Measurements from ENCODE around the gene CXXC5.

CXXC5 gene

GRCh38 chr5:139676406-139676805 lies 28.3 kb downstream of the CXXC5 start:
- Mint-ChIP-seq H3K36me3 (ENCODE audit: low read depth) (peaks cover 20% of the 10 kb centered on the region), H3K9me3 (no peaks in the 10 kb centered on the region), H3K27me3 (ENCODE audit: low read depth, poor library complexity) (no peaks in the 10 kb centered on the region), H3K4me3 (peak overlapping the region; percentile 60), H3K27ac (peak overlapping the region; percentile 99), H3K4me1 (peaks cover 88% of the 10 kb centered on the region)
- no peak for DNase-seq
- no peak for TF ChIP-seq CTCF (IDR thresholded peaks at IDR 0.05)

GRCh38 chr5:139676951-139677735 lies 29.0 kb downstream of the CXXC5 start:
- DNase-seq = peak; percentile 68
- H3K36me3 Mint-ChIP-seq (ENCODE audit: low read depth) = peaks cover 25% of the 10 kb centered on the region
- TF ChIP-seq CTCF (IDR thresholded peaks at IDR 0.05) = no peak
- H3K4me3 Mint-ChIP-seq = peak overlapping the region; percentile 60
- no peaks in the 10 kb centered on the region for H3K27me3 Mint-ChIP-seq (ENCODE audit: low read depth, poor library complexity)
- H3K9me3 Mint-ChIP-seq = no peaks in the 10 kb centered on the region
- H3K27ac Mint-ChIP-seq = peak overlapping the region; percentile 99
- H3K4me1 Mint-ChIP-seq = peaks cover 88% of the 10 kb centered on the region

GRCh38 chr5:139677736-139678613 lies 29.8 kb downstream of the CXXC5 start:
- no peak for TF ChIP-seq CTCF (IDR thresholded peaks at IDR 0.05)
- no peaks in the 10 kb centered on the region for H3K27me3 Mint-ChIP-seq (ENCODE audit: low read depth, poor library complexity)
- H3K9me3 Mint-ChIP-seq = no peaks in the 10 kb centered on the region
- DNase-seq = peak; percentile 67
- H3K4me1 Mint-ChIP-seq = peaks cover 88% of the 10 kb centered on the region
- H3K27ac Mint-ChIP-seq = peak overlapping the region; percentile 98
- peaks cover 33% of the 10 kb centered on the region for H3K36me3 Mint-ChIP-seq (ENCODE audit: low read depth)
- peak overlapping the region; percentile 60 for H3K4me3 Mint-ChIP-seq

DNA sequence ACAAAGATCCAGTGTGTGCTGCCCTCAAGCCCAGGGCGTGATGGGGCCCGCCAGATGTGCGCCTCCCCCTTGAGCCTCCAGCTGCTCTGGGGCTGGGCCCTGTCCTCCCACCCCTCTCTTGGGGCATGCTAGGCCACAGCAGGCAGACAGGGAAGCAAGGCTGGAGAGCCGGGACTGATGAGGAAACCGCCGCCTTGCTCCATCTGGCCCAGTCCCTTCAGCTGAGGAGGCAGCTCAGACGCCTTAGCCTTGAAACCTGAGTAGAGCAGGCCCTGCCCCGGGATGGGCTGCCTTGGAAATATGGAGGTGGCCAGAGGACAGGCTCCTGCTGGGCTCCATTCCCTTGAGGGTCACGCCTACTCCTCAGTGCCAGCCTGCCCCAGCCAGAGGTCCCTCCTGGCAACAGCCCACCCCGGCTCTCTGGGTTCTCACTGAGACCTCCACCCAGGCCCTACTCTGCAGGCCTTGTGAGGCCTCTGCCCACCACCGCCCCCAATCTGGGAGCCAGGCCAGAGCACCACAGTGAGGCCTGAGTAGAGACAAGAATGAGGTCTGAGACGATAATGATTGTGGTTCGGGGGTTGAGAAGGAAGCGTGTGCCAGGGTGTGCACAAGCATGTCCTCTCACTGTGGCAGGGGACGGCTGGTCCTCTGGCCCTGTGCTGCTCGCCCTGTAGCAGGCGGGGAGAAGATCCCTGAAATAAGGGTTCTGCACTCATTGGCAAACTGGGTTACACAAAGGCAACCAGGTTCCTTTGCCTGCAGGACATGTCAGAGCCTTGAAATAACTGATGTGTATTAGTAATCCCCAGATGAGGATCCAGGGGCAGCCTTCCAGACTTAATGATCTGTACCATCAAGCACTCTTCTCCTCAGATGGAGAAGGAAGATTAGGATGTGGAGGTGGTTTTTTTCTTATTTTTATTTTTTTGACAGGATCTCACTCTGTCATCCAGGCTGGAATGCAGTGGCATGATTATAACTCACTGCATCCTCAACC lies 30.9 kb downstream of the CXXC5 start:
- TF ChIP-seq CTCF (IDR thresholded peaks at IDR 0.05) = no peak
- H3K27ac Mint-ChIP-seq = peak overlapping the region; percentile 72
- peaks cover 44% of the 10 kb centered on the region for H3K36me3 Mint-ChIP-seq (ENCODE audit: low read depth)
- H3K9me3 Mint-ChIP-seq = no peaks in the 10 kb centered on the region
- peaks cover 88% of the 10 kb centered on the region for H3K4me1 Mint-ChIP-seq
- no peaks in the 10 kb centered on the region for H3K27me3 Mint-ChIP-seq (ENCODE audit: low read depth, poor library complexity)
- H3K4me3 Mint-ChIP-seq = no peak overlapping the region
- DNase-seq = no peak

- DNase-seq = no peak
- Mint-ChIP-seq H3K4me1 (peaks cover 83% of the 10 kb centered on the region), H3K27ac (no peak overlapping the region), H3K36me3 (ENCODE audit: low read depth) (peaks cover 43% of the 10 kb centered on the region), H3K4me3 (no peak overlapping the region), H3K27me3 (ENCODE audit: low read depth, poor library complexity) (no peaks in the 10 kb centered on the region), H3K9me3 (no peaks in the 10 kb centered on the region)
- no peak for TF ChIP-seq CTCF (IDR thresholded peaks at IDR 0.05)
Observed at GRCh38 chr5:139680368-139681111, 32.4 kb downstream of the CXXC5 start.
